Renal cortex interstitium (tissue), 11 donors: ENCODE data around the gene SREK1. TPM values are rescaled to one million over a fixed set of nuclear protein-coding genes. Genes with fewer than 3 reads are reported as not detected.
A peak's percentile ranks its signal among the peaks of the same experiment; 100 is the strongest.
"Not testable (repeated sequence)": the region's sequence is repeated elsewhere in the genome, so short reads cannot be mapped to it uniquely, and the experiment has no call there.

Source experiments
- DNase-seq, 11 donors: peaks; one replicate each; pipeline ENCODE4 v3.0.0-alpha.2; 2013; ENCODE audit warnings: low read depth in 9 of 11, low spot score in 4 of 11; ENCODE audit errors: extremely low read depth in 1 of 11
- polyA plus RNA-seq, 3 donors: library from polyadenylated mRNA; unstranded; fragments of 120-200 nt; gene quantifications; one replicate each; pipeline ENCODE4 v1.2.1, GENCODE V29; 2013; ENCODE audit not compliant: insufficient read length in 3 of 3

The SREK1 gene
- polyA plus RNA-seq, 3 donors: 145 to 189 (median 164) TPM

GRCh38 chr5:66198837-66199236 lies 54.7 kb downstream of the SREK1 start:
- DNase-seq: no peak

- no peak for DNase-seq
Observed at GRCh38 chr5:66203531-66203930, 59.4 kb downstream of the SREK1 start.

- no peak for DNase-seq
Observed at GRCh38 chr5:66206465-66206864, 62.4 kb downstream of the SREK1 start.

- DNase-seq: peak; percentile 55 to 84 (median 65)
Observed at GRCh38 chr5:66207800-66208561, 63.9 kb downstream of the SREK1 start.

GRCh38 chr5:66209350-66209749 lies 65.2 kb downstream of the SREK1 start:
- DNase-seq: no peak

- no peak for DNase-seq
Observed at GRCh38 chr5:66209794-66210193, 65.7 kb downstream of the SREK1 start.

- no peak for DNase-seq
Observed at GRCh38 chr5:66213533-66213932, 69.4 kb downstream of the SREK1 start.

GRCh38 chr5:66222455-66222854 lies 78.4 kb downstream of the SREK1 start:
- no peak for DNase-seq

GRCh38 chr5:66222896-66223295 lies 78.8 kb downstream of the SREK1 start:
- DNase-seq: not testable (repeated sequence)

GRCh38 chr5:66223637-66224036 lies 79.5 kb downstream of the SREK1 start:
- peak in 2 of 11 donors; percentile 17 to 20 for DNase-seq

GRCh38 chr5:66224274-66224673 lies 80.2 kb downstream of the SREK1 start:
- no peak for DNase-seq

GRCh38 chr5:66224773-66225553 lies 80.9 kb downstream of the SREK1 start:
- DNase-seq: no peak

- DNase-seq: no peak
Observed at GRCh38 chr5:66230551-66230950, 86.5 kb downstream of the SREK1 start.

GRCh38 chr5:66231508-66231907 lies 87.4 kb downstream of the SREK1 start:
- DNase-seq: no peak

- no peak for DNase-seq
Observed at GRCh38 chr5:66232275-66232674, 88.2 kb downstream of the SREK1 start.

GRCh38 chr5:66232706-66233445 lies 88.8 kb downstream of the SREK1 start:
- DNase-seq: no peak
